Activated CD4-positive, alpha-beta T cell treated with anti-CD3 and anti-CD28 coated beads, Interleukin-2, amount 50 U/mL, for 16 hours (primary cell): ENCODE results near the gene WWP2.
"Not testable (repeated sequence)": the region's sequence is repeated elsewhere in the genome, so short reads cannot be mapped to it uniquely, and the experiment has no call there.

Experiments used
- DNase-seq: peaks from one replicate; pipeline ENCODE4 v3.0.0-alpha.2; 2020

Gene WWP2

GRCh38 chr16:69833357-69834282 lies 71.5 kb downstream of the WWP2 start:
- DNase-seq: no peak

- no peak for DNase-seq
Observed at GRCh38 chr16:69834807-69835466, 72.8 kb downstream of the WWP2 start.

DNA sequence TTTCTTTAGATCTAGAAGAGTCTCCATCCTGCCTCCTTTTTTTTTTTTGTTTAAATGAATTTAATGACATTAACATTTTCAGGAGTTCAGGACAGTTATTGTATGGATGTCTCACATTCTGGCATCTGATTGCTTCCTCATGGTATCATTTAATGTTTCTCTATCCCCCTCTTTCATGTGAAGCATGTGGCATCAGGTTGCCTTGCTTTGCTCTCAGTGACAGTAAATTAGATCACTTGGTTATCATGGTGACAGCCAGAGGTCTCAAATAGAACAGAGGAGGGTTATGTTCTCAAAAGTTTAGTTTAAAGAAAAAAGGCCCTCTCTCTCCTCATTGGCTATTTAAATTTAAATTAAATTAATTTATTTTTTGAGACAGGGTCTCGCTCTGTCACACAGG lies 74.1 kb downstream of the WWP2 start:
- no peak for DNase-seq

GRCh38 chr16:69837380-69837779 lies 75.2 kb downstream of the WWP2 start:
- no peak for DNase-seq

GRCh38 chr16:69838489-69838888 lies 76.4 kb downstream of the WWP2 start:
- no peak for DNase-seq

GRCh38 chr16:69839240-69839688 lies 77.1 kb downstream of the WWP2 start:
- DNase-seq: no peak

- no peak for DNase-seq
Observed at GRCh38 chr16:69839798-69840409, 77.8 kb downstream of the WWP2 start.

DNA sequence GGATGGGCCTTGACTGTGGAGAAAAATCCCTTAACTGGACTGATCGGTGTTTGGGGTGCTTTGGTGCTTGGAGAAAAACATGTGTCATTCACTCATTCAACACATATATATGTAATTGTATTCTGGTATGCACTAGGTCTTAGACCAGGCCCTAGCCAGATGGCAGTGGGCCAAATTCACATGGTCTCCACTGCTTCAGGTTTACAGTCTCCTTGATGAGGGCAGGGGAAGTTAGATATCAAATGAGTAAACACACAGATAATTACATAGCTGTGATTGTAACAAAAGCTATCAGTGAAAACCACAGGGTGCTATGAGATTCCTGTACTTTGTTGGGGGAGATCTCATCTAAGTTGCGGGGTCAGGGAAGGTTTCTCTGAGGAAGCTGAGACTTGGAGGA lies 78.8 kb downstream of the WWP2 start:
- no peak for DNase-seq

- DNase-seq: no peak
Observed at GRCh38 chr16:69844441-69844840, 82.3 kb downstream of the WWP2 start.

DNA sequence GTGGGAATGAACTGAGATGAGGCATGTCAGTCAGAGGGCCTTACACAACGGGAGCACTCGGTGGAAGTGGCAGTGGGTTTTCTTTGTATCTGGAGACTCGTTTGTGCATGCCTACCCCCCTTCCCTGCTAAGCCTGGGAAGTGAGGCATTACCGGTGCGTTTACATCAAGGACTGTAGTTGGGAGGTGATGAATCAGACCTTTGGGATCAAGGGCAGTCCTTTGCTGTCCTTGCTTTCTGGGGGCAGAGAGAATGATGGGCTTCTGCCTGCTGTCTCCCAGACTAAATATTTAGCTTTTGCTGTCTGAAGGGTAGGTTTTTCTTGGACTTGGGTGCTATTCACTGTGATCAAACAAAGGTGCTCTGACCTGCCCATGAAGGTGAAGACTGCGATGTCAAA lies 83.0 kb downstream of the WWP2 start:
- no peak for DNase-seq

DNA sequence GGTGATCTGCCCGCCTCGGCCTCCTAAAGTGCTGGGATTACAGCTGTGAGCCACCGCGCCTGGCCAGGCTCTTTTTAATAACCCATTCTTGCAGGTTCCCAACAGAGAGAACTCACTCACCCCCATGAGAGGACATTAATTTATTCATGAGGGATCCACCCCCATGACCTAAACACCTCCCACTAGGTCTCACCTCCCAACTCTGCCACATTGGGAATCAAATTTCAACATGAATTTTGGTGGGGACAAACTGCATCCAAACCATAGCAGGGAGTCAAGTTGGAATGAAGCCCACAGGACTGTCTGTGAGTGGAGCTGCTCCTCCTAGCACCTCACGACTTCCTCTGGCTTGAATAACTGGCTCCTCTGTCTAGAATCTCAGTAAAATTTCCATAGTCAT lies 85.5 kb downstream of the WWP2 start:
- no peak for DNase-seq

- DNase-seq: no peak
Observed at GRCh38 chr16:69848637-69849545, 86.8 kb downstream of the WWP2 start.

GRCh38 chr16:69851491-69852240 lies 89.5 kb downstream of the WWP2 start:
- no peak for DNase-seq

DNA sequence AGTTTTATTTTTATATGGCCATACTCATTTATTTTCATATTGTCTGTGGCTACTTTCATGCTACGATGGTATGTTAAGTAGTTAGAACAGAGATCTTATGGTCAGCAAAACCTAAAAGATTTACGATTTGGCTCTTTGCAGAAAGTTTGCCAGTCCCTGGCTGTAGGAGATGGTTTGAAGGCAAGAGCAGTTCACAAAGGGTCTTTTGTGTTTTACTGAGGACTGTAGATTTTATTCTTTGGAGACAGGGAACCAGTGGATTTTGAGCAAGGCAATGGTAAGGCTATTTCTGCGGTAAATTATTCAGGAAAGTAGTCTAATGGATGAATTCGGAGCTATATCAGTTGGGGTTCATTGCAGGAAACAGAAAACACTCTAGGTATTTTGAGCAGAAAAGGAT lies 90.7 kb downstream of the WWP2 start:
- no peak for DNase-seq

DNA sequence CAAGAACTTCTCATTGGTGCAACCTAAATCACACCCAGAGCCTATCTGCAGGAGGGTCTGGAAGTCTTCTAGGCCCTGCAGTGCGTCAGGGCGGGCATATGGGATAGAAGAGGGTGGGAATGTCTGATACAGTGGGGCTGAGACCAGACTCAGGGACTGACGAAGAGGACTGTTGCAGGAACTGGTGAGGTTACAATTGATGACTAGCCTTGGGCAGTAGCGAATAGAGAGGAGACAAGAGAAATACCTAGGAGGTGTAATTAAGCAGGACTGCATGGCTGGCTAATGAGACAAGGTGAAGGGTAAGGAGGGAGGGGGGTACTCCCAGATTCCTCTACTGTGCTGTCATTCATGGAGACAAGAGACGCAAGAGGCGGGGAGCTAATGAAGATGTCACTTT lies 91.3 kb downstream of the WWP2 start:
- DNase-seq: no peak

DNA sequence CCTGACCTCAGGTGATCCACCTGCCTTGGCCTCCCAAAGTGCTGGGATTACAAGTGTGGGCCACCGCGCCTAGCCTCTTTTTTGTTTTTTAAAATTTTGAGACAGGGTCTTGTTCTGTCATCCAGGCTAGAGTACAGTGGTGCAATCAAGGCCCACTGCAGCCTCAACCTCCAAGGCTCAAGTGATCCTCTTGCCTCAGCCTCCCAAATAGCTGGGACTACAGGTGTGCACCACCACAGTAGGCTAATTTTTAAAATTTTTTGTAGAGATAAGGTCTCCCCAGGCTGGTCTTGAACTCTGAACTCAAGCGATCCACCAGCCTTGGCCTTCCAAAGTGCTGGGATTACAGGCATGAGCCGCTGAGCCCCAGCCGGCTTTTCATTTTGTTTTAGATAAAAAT lies 92.6 kb downstream of the WWP2 start:
- not testable (repeated sequence) for DNase-seq

GRCh38 chr16:69855592-69855991 lies 93.5 kb downstream of the WWP2 start:
- no peak for DNase-seq

- no peak for DNase-seq
Observed at GRCh38 chr16:69858191-69859104, 96.3 kb downstream of the WWP2 start.

DNA sequence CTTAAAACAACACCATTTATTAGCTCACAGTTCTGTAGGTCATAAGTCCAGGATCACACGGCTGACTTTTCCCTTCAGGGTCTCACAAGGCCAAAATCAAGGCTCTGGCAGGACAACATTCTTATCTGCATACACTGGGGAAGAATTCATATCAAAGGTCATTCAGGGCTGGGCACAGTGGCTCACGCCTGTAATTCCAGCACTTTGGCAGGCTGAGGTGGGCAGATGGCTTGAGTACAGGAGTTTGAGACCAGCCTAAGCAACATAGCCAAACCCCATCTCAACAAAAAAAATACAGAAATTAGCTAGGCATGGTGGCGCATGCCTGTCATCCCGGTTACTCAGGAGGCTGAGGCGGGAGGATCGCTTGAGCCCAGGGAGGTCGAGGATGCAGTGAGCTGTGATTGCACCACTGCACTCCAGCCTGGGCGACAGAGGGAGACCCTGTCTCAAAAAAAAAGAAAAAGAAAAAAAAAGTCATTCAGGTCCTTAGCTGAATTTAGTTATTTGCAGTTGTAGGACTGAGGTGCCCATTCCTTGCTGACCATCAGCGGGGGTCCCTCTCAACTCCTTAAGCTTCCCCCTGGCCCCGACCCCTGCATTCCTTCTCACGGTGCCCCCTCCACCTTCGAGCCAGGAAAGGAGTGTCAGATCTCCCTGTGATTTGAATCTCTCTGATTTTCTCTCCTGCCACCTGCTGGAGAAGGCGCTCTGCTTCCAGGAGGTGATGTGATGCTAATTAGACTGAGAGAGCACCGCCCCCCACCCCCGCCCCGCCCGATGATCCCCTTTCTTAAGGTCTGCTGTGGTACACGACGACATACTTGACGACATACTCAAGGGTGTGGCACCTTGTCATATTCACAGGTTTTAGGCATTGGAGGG lies 97.2 kb downstream of the WWP2 start:
- DNase-seq: no peak
